Prostate gland (tissue), 2 donors: Measurements from ENCODE around the gene KIF26B.

Experiments used
- CTCF ChIP-seq, 4 experiments: fragments of 200-600 bp in 2 of 4; fragments of 450-650 bp in 2 of 4; sonication (generic) in 2 of 4; IDR thresholded peaks; 1 replicate in 3 of 4; 2 replicates in 1 of 4; pipeline ENCODE4 v1.5.1; 2016 to 2019; ENCODE audit warnings: antibody characterized with exemption in 4 of 4, mild to moderate bottlenecking in 2 of 4, moderate library complexity in 2 of 4
- POLR2A ChIP-seq: fragments of 450-650 bp; IDR thresholded peaks from one replicate; pipeline ENCODE4 v1.6.1; 2016; ENCODE audit warnings: antibody characterized with exemption, mild to moderate bottlenecking
- POLR2AphosphoS5 ChIP-seq: sonication (generic); formaldehyde crosslinking; IDR thresholded peaks from one replicate; pipeline ENCODE4 v1.6.1; 2017; ENCODE audit warnings: antibody characterized with exemption

DNA sequence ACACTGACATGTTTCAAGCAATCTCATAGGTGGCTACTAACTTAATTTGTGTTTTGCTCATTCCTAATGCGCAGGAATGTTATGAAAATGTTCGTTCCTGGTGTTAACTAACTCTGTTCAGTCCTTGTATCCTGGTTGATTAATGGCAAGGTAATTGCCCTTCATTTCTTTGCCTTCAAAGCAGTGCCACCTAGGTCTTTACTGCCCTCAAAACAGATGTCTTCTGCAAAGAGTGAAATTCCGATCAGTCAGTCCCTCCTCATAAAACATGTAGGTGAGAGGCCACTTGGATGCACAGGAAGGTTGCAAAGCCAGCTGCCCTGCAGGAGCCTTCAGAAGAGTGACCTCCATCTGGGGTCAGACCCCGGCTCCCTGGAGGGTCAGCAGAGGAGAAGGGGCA, 179.4 kb downstream of the KIF26B start:
- TF ChIP-seq CTCF (IDR thresholded peaks at IDR 0.05) (no peak), POLR2A (no peak), POLR2AphosphoS5 (no peak)
